Hematopoietic multipotent progenitor cell treated with erythropoietin and hydrocortisone succinate and interleukin-3 and kit ligand, for 8 days (in vitro differentiated cells): ENCODE results near the gene LRTM2.

Experiments
- DNase-seq: peaks from one replicate; pipeline ENCODE4 v3.0.0-alpha.2; 2015

The LRTM2 gene

DNA sequence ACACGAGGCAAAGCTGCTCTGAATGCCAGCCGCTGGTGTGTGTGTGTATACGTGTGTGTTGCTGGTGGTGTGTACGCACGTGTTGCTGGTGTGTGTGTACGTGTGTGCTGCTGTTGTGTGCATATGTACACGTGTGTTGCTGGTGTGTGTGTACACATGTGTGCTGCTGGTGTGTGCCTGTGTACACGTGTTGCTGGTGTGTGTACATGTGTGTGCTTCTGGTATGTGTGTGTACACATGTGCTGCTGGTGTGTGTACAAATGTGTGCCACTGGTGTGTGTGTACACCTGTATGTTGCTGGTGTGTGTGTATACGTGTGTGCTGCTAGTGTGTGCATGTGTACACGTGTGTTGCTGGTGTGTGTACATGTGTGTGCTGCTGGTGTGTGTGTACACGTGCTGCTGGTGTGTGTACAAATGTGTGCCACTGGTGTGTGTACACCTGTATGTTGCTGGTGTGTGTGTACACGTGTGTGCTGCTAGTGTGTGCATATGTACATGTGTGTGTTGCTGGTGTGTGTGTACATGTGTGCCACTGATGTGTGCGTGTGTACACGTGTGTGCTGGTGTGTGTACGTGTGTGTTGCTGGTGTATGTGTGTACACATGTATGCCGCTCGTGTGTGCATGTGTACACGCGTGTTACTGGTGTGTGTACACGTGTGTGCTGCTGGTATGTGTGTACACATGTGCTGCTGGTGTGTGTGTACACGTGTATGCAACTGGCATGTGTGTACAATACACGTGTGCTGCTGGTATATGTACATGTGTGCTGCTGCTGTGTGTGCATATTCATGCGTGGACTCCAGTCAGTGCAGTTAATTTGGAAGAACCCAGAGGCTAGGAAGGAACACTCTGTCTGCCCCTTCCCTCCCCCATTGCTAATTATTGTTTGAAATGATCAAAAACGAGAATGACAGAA, 50.9 kb downstream of the LRTM2 start:
- no peak for DNase-seq

DNA sequence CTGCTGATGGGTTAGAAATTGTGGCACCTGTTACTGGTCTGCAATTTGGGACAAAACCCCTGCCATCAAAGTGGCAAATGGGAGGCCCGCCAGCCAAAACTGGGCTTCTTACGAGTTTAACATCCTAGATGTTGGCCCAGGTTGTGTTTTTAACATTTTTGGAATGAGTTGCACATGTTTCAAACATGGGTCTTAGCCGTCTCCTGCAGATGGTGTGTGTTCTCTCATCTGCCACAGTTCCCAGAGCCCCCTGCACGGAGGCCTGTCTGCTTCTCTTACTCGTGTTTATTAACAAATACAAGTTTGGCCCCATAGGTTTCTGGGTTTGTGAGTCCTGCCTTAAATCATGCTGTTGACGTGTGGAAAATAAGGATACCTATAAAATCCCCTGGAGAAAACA, 51.6 kb downstream of the LRTM2 start:
- no peak for DNase-seq

DNA sequence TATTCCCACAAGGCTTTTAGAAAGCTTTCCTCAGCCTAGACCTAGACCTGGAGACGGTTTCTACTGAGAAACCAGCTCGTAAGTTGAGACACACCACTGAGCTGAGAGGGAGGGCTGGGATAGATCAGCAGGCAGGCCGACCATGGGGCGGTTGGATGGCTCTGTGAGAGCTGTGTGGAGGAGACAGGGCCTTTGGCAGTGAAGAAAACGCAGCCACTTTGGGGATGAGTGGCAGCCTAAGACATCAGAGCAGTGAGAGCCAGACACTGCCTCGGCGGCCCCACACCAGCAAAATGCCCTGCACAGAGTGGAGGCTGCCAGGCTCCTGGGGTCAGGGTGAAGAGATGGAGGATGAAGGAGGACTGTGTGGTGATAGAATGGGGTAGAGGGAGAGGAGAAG, 52.1 kb downstream of the LRTM2 start:
- DNase-seq: no peak

DNA sequence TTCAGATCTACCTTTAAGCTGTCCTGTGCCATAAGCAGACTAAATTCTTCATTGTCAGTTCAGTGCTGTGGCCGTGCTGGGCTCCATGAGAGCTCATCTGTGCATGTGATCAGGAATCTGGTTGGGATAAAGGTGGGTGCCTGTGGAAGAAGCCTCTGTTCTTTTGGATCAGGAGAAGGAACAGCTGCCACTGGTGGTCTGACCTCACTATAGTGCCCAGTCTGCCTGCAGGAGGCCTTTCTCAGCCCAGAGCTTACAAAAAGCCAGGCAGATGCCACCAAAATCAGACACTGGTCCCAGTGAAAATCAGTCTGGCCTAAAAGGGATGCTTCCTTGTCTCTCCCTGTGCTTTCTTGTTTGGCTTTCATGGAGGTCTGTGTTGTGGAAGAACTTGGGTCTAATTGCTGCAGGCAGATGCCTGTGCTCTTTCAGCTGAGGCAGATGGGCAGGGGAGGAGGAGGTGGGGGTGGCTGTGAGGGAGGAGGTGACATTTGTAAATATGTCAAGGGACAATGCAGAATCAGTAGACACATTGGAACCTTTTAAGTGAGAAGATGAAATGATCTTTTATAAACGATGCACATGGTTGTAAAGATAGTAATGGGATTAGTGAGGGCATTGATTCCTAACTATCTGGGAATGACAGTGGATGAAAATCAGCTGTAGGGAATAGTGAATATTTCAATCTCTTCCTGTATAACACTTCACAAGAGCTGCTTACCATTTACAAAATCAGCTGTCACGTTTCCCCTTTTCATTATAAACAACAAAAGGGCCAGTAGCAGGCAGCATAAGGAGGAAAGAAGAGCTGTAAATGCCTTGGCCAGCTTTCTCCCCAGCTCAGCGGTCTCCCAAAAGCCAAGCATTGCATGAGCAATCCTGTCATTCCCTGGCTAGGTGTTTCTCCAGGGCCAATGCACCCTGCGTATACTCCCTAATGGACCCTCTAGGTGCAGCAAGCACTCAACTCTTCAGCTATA, 53.5 kb downstream of the LRTM2 start:
- no peak for DNase-seq

DNA sequence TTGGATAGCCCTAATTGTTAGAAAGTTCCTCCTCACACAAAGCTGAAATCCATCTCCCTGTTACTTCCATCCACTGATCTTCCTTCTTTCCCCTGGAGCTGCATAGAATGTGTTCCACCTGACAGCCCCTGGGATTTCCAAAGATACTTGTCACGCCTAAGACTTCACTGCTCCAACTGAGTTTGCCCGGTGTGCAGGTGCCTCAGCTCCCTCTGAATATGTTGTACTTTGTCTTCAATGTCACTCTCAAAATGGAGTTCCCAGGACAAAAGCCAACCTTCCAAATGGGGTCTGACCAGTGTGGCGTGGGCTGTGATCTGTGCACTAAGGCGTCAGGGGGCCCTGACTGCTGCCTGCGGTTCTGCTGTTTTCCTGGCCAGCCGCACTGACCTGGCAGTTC, 55.2 kb downstream of the LRTM2 start:
- DNase-seq: no peak

GRCh38 chr12:1876086-1876485, 55.7 kb downstream of the LRTM2 start:
- DNase-seq: no peak

- DNase-seq: no peak
These were observed 57.0 kb downstream of the LRTM2 start for GRCh38 chr12:1877169-1877878.

- no peak for DNase-seq
These were observed 57.8 kb downstream of the LRTM2 start for GRCh38 chr12:1878214-1878613.

GRCh38 chr12:1878695-1879094, 58.3 kb downstream of the LRTM2 start:
- no peak for DNase-seq

DNA sequence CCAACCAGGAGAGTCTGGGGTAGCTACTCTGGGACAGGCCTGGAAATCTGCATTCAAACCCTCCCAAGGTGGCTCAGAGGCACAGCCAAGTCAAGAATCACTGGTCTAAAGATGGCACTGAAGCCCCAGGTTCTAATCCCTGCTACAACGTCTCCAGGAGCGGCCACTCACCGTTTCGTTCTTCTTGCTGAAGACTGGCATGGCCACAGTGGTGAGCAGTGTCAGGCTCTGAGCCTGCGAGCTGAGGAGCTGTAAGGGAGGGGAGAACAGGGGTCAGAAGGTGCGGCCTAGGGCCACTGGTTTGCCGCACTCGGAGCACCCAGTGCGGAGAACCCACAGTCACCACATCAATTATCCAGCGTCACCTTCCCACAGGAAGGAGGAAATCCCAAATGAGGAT, 59.3 kb downstream of the LRTM2 start:
- DNase-seq: no peak

GRCh38 chr12:1880153-1880845, 59.9 kb downstream of the LRTM2 start:
- DNase-seq: no peak

- DNase-seq: no peak
These were observed 60.5 kb downstream of the LRTM2 start for GRCh38 chr12:1880876-1881275.

DNA sequence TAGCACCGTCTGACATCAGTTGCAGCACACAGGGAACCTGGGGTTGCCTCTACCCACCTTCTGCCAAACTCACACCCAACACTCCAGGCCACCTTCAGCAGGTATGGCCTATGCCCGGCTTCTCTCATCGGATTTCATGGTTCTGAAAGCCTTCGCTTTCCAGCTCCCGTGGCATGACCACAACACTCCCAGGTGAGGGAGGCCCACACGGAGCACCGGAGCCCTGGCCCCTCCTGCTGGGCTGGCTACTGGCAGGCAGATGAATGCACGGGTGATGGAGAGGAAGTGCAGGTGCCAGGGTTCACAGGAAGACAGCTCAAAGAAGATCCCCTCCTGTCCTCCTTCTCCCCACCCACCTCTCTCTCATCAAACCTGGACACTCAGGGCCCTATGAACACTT, 60.9 kb downstream of the LRTM2 start:
- DNase-seq: no peak

DNA sequence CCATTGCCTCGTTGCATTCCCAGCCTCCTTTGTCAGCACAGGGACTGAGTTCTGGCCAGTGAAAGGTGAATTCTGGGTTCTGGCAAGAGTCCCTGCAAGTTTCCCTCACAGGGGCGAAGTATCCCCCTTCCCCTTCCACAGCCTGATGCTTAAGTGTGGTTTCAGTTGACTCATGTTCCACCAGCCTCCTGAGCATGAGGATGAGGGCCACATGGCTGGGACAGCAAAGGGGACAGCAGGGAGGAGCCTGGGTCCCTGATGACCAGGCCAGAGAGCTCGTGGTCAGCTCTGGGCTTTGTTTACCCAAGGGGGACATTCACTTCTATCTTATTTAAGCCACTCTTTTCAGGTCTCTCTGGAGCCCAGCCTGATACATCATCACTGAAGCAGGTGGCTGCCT, 61.6 kb downstream of the LRTM2 start:
- no peak for DNase-seq

GRCh38 chr12:1882405-1882804, 62.0 kb downstream of the LRTM2 start:
- no peak for DNase-seq

DNA sequence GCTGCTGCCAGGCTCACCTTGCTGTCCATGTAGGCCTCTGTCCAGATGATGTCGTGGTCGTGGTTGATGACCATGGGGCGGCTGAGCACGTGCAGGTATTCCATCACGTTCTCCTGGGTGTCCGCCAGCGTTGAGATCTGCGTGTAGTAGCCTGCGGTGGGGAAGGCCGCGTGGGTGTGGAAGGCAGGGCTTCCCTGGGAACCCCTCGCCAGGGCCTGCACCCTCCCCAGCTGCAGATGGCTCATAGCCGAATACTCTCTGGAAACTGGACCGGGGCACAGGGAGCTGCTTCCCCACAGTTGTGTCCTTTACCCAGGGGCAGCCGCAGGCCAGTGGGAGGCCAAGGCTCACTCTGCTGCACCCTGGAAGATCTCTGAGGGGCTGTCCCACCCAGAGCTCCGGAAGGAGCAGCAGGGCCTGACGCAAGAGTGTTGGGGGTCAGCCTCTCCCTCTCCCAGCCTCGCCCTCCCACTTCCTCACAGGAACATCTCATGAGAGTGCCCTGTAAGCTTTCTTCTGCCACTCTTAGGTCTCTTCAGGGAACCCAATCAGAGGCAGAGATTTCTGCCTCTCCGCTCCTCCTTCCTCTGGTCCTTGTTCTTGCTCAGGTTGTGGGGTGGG, 62.6 kb downstream of the LRTM2 start:
- no peak for DNase-seq

DNA sequence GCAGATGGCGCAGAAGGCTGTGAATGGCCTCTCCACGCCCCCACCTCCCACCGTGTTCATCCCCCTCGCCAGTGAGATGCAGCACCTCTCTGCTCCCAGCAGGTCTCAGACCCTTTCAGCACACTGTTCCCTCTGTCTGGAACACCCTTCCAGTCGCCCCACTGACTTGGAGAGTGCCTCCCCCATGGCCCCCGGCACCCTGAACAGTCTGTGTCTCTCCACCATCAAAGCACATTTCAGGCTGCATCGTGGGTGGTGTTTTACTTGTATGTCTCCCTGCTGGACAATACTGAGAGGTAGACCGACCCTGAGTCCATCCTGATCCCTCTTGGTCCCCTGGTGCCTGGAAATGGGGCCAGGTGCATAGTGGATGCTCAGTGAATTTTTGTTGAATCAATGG, 63.1 kb downstream of the LRTM2 start:
- no peak for DNase-seq

GRCh38 chr12:1884651-1885050, 64.3 kb downstream of the LRTM2 start:
- DNase-seq: no peak

DNA sequence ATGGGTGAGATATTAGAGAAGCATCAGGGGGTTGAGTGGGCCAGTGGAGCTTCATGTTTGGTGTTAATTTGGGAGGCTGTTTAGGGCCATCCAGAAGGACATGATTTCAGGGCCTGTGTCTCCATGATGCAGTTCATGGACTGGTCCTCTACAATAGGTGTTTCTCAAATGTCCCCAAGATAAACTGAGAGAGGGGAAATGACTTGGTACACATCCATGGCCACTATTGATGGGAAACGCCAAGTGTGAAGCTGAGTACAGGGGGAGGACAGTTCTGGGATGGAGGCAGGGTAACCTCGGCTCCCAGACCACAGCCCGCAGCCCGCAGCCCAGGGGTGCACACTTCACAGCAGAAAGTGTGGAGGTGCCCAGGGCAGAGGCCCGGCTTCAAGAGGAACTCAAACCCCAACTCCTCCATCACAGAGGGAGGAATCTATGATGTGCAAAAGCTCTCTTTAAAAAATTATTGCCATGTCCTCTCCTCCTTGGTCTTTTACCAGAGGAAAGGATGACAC, 64.8 kb downstream of the LRTM2 start:
- no peak for DNase-seq

DNA sequence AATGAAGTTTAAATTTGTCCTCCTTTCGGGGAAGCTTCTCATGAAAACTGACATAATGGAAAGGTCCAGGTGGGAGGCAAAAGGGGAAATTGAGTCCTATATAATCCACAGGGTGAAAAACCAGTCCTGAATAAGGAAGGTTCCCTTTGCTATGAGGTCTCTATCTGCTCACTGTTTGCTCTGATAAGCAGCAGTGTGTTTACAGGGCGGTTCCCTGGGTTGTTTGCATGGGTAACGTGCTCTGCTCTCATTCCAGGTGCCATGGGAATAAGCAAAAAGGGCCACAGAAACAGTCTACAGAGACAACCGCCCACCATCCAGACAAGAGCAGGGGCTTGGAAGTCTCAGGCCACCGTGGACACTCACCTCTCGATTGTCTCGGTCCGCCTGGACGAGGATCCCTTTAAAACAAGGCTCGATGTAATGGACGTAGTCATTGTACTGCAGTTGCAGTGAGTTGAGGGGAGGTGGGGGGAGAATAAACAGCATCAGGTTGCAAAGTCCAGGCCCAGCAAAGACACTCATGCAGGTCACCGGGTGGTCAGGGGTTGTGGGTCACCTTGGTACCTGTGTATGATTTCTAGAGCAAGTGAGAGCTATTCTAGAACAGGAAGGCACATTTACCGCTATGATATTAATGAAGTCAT, 65.4 kb downstream of the LRTM2 start:
- peak; percentile 61 for DNase-seq
